ENCODE results near the gene ZNF609.

- TF ChIP-seq CTCF (IDR thresholded peaks at IDR 0.05): no peak
- TF ChIP-seq POLR2A (IDR thresholded peaks at IDR 0.05): no peak
Observed at GRCh38 chr15:64624242-64624641, 163.9 kb downstream of the ZNF609 start.

Data from lower leg skin (tissue), 3 donors.